NCI-H82 treated with DMSO at 0.1 percent for 48 hours (cell line): ENCODE data around the gene RNF212.

Experiments
- DNase-seq: peaks from one replicate; lab custom pipeline; 2025; ENCODE audit not compliant: unreplicated experiment; lab: John Stamatoyannopoulos, UW

The RNF212 gene

GRCh38 chr4:1036976-1037810 lies 76.2 kb downstream of the RNF212 start:
- no peak for DNase-seq

- no peak for DNase-seq
These were observed 77.3 kb downstream of the RNF212 start for GRCh38 chr4:1036095-1036494.

GRCh38 chr4:1035510-1035909 lies 77.9 kb downstream of the RNF212 start:
- DNase-seq, result no peak

GRCh38 chr4:1033840-1034551 lies 79.4 kb downstream of the RNF212 start:
- no peak for DNase-seq

- DNase-seq, result no peak
These were observed 80.5 kb downstream of the RNF212 start for GRCh38 chr4:1032861-1033260.

GRCh38 chr4:1031956-1032795 lies 81.2 kb downstream of the RNF212 start:
- no peak for DNase-seq

- DNase-seq, result no peak
These were observed 82.0 kb downstream of the RNF212 start for GRCh38 chr4:1031346-1031745.

GRCh38 chr4:1030559-1030958 lies 82.8 kb downstream of the RNF212 start:
- no peak for DNase-seq

- DNase-seq, result no peak
These were observed 83.3 kb downstream of the RNF212 start for GRCh38 chr4:1030031-1030430.

GRCh38 chr4:1029529-1029928 lies 83.8 kb downstream of the RNF212 start:
- no peak for DNase-seq

- DNase-seq, result no peak
These were observed 84.7 kb downstream of the RNF212 start for GRCh38 chr4:1028574-1029220.

- no peak for DNase-seq
These were observed 85.5 kb downstream of the RNF212 start for GRCh38 chr4:1027915-1028238.

- no peak for DNase-seq
These were observed 86.0 kb downstream of the RNF212 start for GRCh38 chr4:1027219-1027914.

- DNase-seq, result no peak
These were observed 87.2 kb downstream of the RNF212 start for GRCh38 chr4:1026115-1026514.

- no peak for DNase-seq
These were observed 88.3 kb downstream of the RNF212 start for GRCh38 chr4:1024882-1025545.

- no peak for DNase-seq
These were observed 89.2 kb downstream of the RNF212 start for GRCh38 chr4:1023895-1024740.

GRCh38 chr4:1023075-1023640 lies 90.2 kb downstream of the RNF212 start:
- DNase-seq, result no peak

- DNase-seq, result no peak
These were observed 90.7 kb downstream of the RNF212 start for GRCh38 chr4:1022739-1023066.
